Measurements from ENCODE around the gene SLC17A7. TPM values are rescaled to one million over a fixed set of nuclear protein-coding genes. Genes with fewer than 3 reads are reported as not detected.

The SLC17A7 gene
- total and polyA plus RNA-seq, 2 of the 8 experiments (the other 6 are each of a cell fraction or from before 2014, with no cell fraction given): 2.7 to 3.0 TPM

Small RNA genes within 50 kb of the gene (small RNA-seq; reads per million reads assigned to genes)
- gene SNORD32A (ENCODE audit: insufficient read depth) (not detected), gene SNORD33 (ENCODE audit: insufficient read depth) (not detected), gene SNORD34 (ENCODE audit: insufficient read depth) (not detected), gene SNORD35A (ENCODE audit: insufficient read depth) (not detected)

Other genes with a start within 250 kb of the SLC17A7 start
- 1.5 and 1.7 TPM in 2 replicates for gene SLC6A16, start 116.3 kb downstream of the SLC17A7 start, total RNA-seq (2021; fragmentation: NEBNext Ultra II Directional; extraction: Animal tissue kit (Norgen Biotek cat#: 25700))
- 0.93 and 1.1 TPM in 2 replicates for gene SLC6A16, start 116.3 kb downstream of the SLC17A7 start, polyA plus RNA-seq (2011; rRNA removed)
- not detected in 2 replicates for gene CD37, start 106.1 kb downstream of the SLC17A7 start, total RNA-seq (2021; fragmentation: NEBNext Ultra II Directional; extraction: Animal tissue kit (Norgen Biotek cat#: 25700))
- not detected in 2 replicates for gene CD37, start 106.1 kb downstream of the SLC17A7 start, polyA plus RNA-seq (2011; rRNA removed)
- gene TEAD2, start 79.1 kb downstream of the SLC17A7 start, total RNA-seq (2021; fragmentation: NEBNext Ultra II Directional; extraction: Animal tissue kit (Norgen Biotek cat#: 25700)): 146 and 156 TPM in 2 replicates
- 87.6 and 110 TPM in 2 replicates for gene TEAD2, start 79.1 kb downstream of the SLC17A7 start, polyA plus RNA-seq (2011; rRNA removed)
- 2.6 and 3.1 TPM in 2 replicates for gene DKKL1, start 77.7 kb downstream of the SLC17A7 start, total RNA-seq (2021; fragmentation: NEBNext Ultra II Directional; extraction: Animal tissue kit (Norgen Biotek cat#: 25700))
- 5.9 and 6.8 TPM in 2 replicates for gene DKKL1, start 77.7 kb downstream of the SLC17A7 start, polyA plus RNA-seq (2011; rRNA removed)
- gene KASH5, start 53.3 kb downstream of the SLC17A7 start, total RNA-seq (2021; fragmentation: NEBNext Ultra II Directional; extraction: Animal tissue kit (Norgen Biotek cat#: 25700)): 0.19 and 0.57 TPM in 2 replicates
- gene KASH5, start 53.3 kb downstream of the SLC17A7 start, polyA plus RNA-seq (2011; rRNA removed): 0.05 and 0.28 TPM in 2 replicates
- 0.82 TPM in 1 of 2 replicates, not detected in the other for gene PTH2, start 18.1 kb downstream of the SLC17A7 start, total RNA-seq (2021; fragmentation: NEBNext Ultra II Directional; extraction: Animal tissue kit (Norgen Biotek cat#: 25700))
- 0.50 TPM in 1 of 2 replicates, not detected in the other for gene PTH2, start 18.1 kb downstream of the SLC17A7 start, polyA plus RNA-seq (2011; rRNA removed)
- gene GFY, start 16.1 kb downstream of the SLC17A7 start, total RNA-seq (2021; fragmentation: NEBNext Ultra II Directional; extraction: Animal tissue kit (Norgen Biotek cat#: 25700)): 0.93 and 1.1 TPM in 2 replicates
- 0.68 and 1.2 TPM in 2 replicates for gene GFY, start 16.1 kb downstream of the SLC17A7 start, polyA plus RNA-seq (2011; rRNA removed)
- gene PIH1D1, start 10.3 kb upstream of the SLC17A7 start, total RNA-seq (2021; fragmentation: NEBNext Ultra II Directional; extraction: Animal tissue kit (Norgen Biotek cat#: 25700)): 146 and 155 TPM in 2 replicates
- 195 and 220 TPM in 2 replicates for gene PIH1D1, start 10.3 kb upstream of the SLC17A7 start, polyA plus RNA-seq (2011; rRNA removed)
- gene ALDH16A1, start 11.7 kb upstream of the SLC17A7 start, total RNA-seq (2021; fragmentation: NEBNext Ultra II Directional; extraction: Animal tissue kit (Norgen Biotek cat#: 25700)): 32.7 and 34.3 TPM in 2 replicates
- gene ALDH16A1, start 11.7 kb upstream of the SLC17A7 start, polyA plus RNA-seq (2011; rRNA removed): 30.5 and 54.8 TPM in 2 replicates
- gene FLT3LG, start 32.7 kb upstream of the SLC17A7 start, total RNA-seq (2021; fragmentation: NEBNext Ultra II Directional; extraction: Animal tissue kit (Norgen Biotek cat#: 25700)): 1.6 and 2.6 TPM in 2 replicates
- gene FLT3LG, start 32.7 kb upstream of the SLC17A7 start, polyA plus RNA-seq (2011; rRNA removed): 3.2 and 3.9 TPM in 2 replicates
- gene RPL13A, start 46.1 kb upstream of the SLC17A7 start, total RNA-seq (2021; fragmentation: NEBNext Ultra II Directional; extraction: Animal tissue kit (Norgen Biotek cat#: 25700)): 3,305 and 3,520 TPM in 2 replicates
- gene RPL13A, start 46.1 kb upstream of the SLC17A7 start, polyA plus RNA-seq (2011; rRNA removed): 8,501 and 8,868 TPM in 2 replicates
- 2,240 and 2,296 TPM in 2 replicates for gene RPS11, start 54.9 kb upstream of the SLC17A7 start, total RNA-seq (2021; fragmentation: NEBNext Ultra II Directional; extraction: Animal tissue kit (Norgen Biotek cat#: 25700))
- gene RPS11, start 54.9 kb upstream of the SLC17A7 start, polyA plus RNA-seq (2011; rRNA removed): 4,988 and 6,072 TPM in 2 replicates
- 43.4 and 46.5 TPM in 2 replicates for gene FCGRT, start 71.1 kb upstream of the SLC17A7 start, total RNA-seq (2021; fragmentation: NEBNext Ultra II Directional; extraction: Animal tissue kit (Norgen Biotek cat#: 25700))
- 41.2 and 66.7 TPM in 2 replicates for gene FCGRT, start 71.1 kb upstream of the SLC17A7 start, polyA plus RNA-seq (2011; rRNA removed)
- gene RCN3, start 86.5 kb upstream of the SLC17A7 start, total RNA-seq (2021; fragmentation: NEBNext Ultra II Directional; extraction: Animal tissue kit (Norgen Biotek cat#: 25700)): 18.9 and 19.5 TPM in 2 replicates
- 5.8 and 9.4 TPM in 2 replicates for gene RCN3, start 86.5 kb upstream of the SLC17A7 start, polyA plus RNA-seq (2011; rRNA removed)
- 85.1 and 93.8 TPM in 2 replicates for gene NOSIP, start 139.0 kb upstream of the SLC17A7 start, total RNA-seq (2021; fragmentation: NEBNext Ultra II Directional; extraction: Animal tissue kit (Norgen Biotek cat#: 25700))
- 192 and 254 TPM in 2 replicates for gene NOSIP, start 139.0 kb upstream of the SLC17A7 start, polyA plus RNA-seq (2011; rRNA removed)
- gene PRRG2, start 139.8 kb upstream of the SLC17A7 start, total RNA-seq (2021; fragmentation: NEBNext Ultra II Directional; extraction: Animal tissue kit (Norgen Biotek cat#: 25700)): 4.1 and 5.7 TPM in 2 replicates
- gene PRRG2, start 139.8 kb upstream of the SLC17A7 start, polyA plus RNA-seq (2011; rRNA removed): 5.6 and 6.3 TPM in 2 replicates
- 59.4 and 63.8 TPM in 2 replicates for gene PRR12, start 149.7 kb upstream of the SLC17A7 start, total RNA-seq (2021; fragmentation: NEBNext Ultra II Directional; extraction: Animal tissue kit (Norgen Biotek cat#: 25700))
- 2.5 and 4.6 TPM in 2 replicates for gene PRR12, start 149.7 kb upstream of the SLC17A7 start, polyA plus RNA-seq (2011; rRNA removed)
- 16.9 and 17.7 TPM in 2 replicates for gene RRAS, start 198.6 kb upstream of the SLC17A7 start, total RNA-seq (2021; fragmentation: NEBNext Ultra II Directional; extraction: Animal tissue kit (Norgen Biotek cat#: 25700))
- 49.1 and 62.9 TPM in 2 replicates for gene RRAS, start 198.6 kb upstream of the SLC17A7 start, polyA plus RNA-seq (2011; rRNA removed)
- gene SCAF1, start 200.7 kb upstream of the SLC17A7 start, total RNA-seq (2021; fragmentation: NEBNext Ultra II Directional; extraction: Animal tissue kit (Norgen Biotek cat#: 25700)): 81.7 and 93.3 TPM in 2 replicates
- gene SCAF1, start 200.7 kb upstream of the SLC17A7 start, polyA plus RNA-seq (2011; rRNA removed): 9.7 and 21.4 TPM in 2 replicates
- gene IRF3, start 224.3 kb upstream of the SLC17A7 start, total RNA-seq (2021; fragmentation: NEBNext Ultra II Directional; extraction: Animal tissue kit (Norgen Biotek cat#: 25700)): 114 and 115 TPM in 2 replicates
- gene IRF3, start 224.3 kb upstream of the SLC17A7 start, polyA plus RNA-seq (2011; rRNA removed): 103 and 185 TPM in 2 replicates
- gene BCL2L12, start 224.4 kb upstream of the SLC17A7 start, total RNA-seq (2021; fragmentation: NEBNext Ultra II Directional; extraction: Animal tissue kit (Norgen Biotek cat#: 25700)): 126 and 133 TPM in 2 replicates
- gene BCL2L12, start 224.4 kb upstream of the SLC17A7 start, polyA plus RNA-seq (2011; rRNA removed): 209 and 280 TPM in 2 replicates
- gene PRMT1, start 235.7 kb upstream of the SLC17A7 start, total RNA-seq (2021; fragmentation: NEBNext Ultra II Directional; extraction: Animal tissue kit (Norgen Biotek cat#: 25700)): 561 and 579 TPM in 2 replicates
- 1,215 and 1,548 TPM in 2 replicates for gene PRMT1, start 235.7 kb upstream of the SLC17A7 start, polyA plus RNA-seq (2011; rRNA removed)
- gene ADM5, start 248.1 kb upstream of the SLC17A7 start, total RNA-seq (2021; fragmentation: NEBNext Ultra II Directional; extraction: Animal tissue kit (Norgen Biotek cat#: 25700)): 2.6 and 4.3 TPM in 2 replicates
- gene ADM5, start 248.1 kb upstream of the SLC17A7 start, polyA plus RNA-seq (2011; rRNA removed): 2.5 and 5.4 TPM in 2 replicates
- 91.8 and 98.3 TPM in 2 replicates for gene CPT1C, start 249.6 kb upstream of the SLC17A7 start, total RNA-seq (2021; fragmentation: NEBNext Ultra II Directional; extraction: Animal tissue kit (Norgen Biotek cat#: 25700))
- gene CPT1C, start 249.6 kb upstream of the SLC17A7 start, polyA plus RNA-seq (2011; rRNA removed): 79.6 and 122 TPM in 2 replicates